KG1 (cell line): ENCODE results near the gene AP1M2.
"Not testable (repeated sequence)": the region's sequence is repeated elsewhere in the genome, so short reads cannot be mapped to it uniquely, and the experiment has no call there.

ENCODE experiments used
- DNase-seq: peaks from one replicate; lab custom pipeline; 2025; lab: John Stamatoyannopoulos, UW

The AP1M2 gene

DNA sequence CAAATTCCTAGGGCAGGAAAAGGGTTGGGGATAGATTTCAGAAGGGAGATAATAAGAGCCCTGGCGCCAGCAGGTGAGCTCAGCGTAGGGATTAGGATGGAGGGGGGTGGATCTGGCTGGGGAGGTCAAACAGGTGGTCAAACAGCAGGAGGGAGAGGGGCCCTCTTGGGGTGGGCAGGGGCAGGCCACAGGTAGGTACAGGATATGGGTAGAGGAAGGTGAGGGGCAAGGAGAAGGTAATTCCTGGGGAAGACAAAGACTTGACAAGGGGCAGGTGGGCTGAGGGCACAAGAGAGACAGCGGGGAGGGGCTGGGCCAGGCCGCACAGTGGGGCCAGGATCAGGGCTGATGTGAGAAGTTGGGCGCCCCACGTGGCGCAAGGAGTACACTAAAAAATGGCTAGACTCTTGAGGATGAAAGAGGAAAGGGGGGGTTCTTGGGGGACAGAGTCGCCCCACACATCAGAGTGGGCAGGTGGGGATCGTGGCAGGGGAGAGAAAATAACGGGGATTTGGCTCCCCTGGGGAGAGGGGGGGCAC is 22.0 kb downstream of the AP1M2 start:
- DNase-seq = peak; percentile 57

DNA sequence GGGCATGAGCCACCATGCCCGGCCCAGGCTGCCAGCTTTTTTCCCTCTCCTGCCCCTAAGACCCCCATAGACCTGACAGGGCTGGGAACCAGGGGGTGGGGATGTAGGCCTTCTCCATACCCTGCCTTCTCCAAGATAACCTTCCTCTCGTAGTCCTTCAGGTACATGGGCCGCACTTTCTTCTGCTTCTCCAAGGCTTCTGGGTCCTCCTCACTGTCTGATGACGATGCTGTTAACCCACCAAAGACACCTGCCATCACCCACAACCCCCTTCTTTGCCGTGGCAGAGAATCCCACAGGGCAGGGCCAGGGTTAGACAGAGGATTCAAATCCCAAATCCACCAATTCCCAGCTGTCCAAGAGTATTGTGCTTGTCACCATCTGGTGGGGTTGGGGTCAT is 24.5 kb downstream of the AP1M2 start:
- DNase-seq = no peak

DNA sequence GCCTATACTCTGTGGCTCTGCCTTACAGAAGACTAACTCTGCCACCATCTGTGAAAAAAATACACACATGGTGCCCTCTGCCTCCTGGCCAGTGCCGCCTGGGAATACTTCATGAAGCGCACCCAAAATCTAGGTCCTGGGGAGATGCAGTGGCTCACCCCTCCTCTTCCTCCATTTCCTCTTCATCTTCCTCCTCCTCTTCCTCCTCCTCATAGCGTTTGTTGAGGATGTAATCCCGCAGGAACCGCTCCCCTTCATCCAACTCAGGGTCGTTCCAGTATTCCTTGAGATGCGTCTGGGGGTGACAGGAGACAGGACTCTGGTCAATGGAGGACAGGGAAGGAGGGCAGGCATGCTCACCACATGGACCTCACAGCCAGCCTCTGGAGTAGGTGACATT is 27.0 kb downstream of the AP1M2 start:
- DNase-seq = no peak

DNA sequence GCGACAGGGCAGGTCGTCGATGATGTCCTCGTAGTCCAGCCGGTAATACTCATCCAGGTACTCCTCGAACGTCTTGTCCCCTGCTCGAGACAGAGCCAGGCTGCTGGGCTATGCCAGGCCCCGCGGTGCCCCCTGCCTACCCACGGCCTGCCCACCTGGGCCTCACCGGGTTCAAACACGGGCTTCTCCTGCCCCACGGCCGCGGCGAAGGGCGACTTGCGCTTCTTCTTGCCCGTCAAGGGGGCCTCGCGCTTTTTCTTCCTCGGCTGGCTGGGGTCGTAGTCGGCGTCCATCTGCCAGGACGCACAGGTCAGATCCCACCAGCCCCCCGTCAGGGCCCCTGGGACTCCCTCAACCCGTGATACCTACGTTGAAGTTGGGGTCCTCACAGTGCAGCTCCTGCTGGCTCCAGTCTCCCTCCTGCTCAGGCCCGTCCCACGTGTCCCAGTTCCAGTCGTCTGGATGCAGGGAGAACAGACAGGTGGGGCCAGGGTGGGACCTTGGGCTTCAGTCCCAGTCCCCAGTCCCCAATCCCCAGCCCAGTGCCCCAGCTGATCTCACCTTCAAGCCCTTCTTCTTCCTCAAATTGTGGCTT is 29.4 kb downstream of the AP1M2 start:
- no peak for DNase-seq

DNA sequence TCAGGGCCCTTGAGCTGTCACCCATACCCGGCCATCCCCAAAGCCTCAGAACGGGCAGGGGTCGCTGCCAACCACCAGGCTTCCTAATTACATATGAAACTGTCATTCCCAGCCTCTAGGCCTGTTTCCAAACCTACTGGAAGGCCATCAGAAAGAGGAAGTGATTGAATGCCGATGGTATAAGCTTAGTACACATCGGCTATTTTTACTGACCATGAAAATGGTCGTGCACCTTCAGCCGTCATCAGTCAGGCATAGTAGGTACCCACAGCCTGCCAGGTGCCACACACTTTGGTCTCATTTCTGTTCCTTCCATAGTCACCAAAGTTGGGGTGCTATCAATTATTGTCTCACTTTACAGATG is 31.5 kb downstream of the AP1M2 start:
- no peak for DNase-seq

DNA sequence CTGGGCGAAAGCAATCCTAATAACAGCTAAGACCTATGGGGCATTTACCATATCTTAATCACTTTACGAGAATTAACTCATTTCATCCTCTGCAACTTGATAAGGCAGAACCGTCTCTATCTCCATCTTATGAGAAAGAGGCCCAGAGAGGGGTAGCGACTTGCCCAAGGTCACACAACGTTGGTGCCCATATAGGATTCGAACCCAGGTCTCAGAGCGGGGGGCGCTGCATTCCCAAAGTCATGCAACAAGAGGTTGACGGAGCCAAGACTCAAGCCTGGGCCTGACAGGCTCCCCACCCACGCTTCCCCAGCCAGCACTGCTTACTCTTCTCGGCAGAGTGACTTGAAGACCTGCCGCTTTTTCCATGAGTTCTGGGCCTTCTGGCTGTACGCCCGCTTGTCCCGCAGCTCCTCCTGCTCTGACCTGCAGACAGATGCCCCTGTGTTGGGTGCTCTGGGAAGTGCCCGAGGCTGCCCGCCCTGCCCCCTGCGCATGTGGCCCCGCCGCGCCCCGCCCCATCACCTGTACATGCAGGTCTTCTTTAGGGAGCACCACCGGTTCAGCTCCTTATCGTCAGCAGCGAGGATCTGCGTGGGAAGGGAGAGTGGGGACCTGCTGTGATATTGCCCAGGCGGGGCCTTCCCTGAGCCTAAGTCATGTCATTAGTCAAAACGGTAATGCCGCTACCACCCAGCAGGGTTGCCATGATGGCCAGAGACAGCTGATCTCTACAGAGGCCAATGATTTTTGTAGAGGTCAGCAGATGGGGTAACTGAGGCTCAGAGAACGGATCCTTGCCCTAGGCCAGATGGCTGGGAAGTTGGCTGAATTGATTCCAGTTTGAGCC is 32.1 kb downstream of the AP1M2 start:
- no peak for DNase-seq

DNA sequence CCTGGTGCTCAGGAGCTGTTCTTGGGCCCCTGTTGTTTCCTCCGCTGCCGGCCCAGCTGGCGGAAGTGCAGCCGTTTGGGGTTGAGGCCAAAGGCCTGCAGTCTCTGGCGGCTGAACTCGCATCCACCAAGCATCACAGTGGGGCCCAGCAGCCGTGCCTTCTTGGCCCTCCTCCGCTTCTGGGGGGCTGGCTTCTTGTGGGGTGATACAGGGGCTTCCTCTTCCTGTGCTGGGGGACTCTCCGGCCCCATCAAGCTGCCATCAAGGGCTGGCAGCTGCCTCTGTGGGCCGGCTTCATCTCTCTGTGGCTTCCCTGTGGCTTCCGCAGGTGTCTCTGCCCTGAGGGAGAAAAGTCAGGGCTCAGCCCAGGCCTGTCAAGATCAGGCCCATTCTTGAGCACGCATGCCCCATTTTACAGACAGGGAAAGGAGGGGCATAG is 33.1 kb downstream of the AP1M2 start:
- peak; percentile 93 for DNase-seq

DNA sequence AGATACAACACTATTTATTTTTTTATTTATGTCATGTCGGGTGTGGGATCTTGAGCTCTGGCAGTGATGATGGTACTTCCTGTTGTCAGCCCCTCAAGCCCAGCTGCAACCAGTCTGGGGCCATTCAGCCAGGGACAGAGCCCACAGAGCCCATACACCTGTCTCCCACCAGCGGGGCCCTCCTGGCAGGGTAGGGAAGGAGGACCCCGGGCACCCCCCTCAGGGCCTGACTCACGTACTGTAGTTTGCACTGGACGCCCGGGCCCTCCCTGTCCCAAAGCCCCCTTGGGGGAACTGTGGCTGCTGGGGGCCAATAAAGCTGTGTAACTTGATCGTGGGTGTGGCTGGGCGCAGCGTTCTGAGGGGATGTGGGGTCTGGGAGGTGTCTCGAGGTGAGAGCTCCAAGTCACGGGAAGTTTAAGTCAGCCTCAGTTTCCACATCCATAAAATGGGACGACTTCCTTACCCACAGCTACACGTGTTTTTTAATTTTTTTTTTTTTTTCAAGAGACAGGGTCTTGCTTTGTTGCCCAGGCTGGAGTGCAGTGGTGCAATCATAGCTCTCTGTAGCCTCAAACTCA is 33.9 kb downstream of the AP1M2 start:
- no peak for DNase-seq

DNA sequence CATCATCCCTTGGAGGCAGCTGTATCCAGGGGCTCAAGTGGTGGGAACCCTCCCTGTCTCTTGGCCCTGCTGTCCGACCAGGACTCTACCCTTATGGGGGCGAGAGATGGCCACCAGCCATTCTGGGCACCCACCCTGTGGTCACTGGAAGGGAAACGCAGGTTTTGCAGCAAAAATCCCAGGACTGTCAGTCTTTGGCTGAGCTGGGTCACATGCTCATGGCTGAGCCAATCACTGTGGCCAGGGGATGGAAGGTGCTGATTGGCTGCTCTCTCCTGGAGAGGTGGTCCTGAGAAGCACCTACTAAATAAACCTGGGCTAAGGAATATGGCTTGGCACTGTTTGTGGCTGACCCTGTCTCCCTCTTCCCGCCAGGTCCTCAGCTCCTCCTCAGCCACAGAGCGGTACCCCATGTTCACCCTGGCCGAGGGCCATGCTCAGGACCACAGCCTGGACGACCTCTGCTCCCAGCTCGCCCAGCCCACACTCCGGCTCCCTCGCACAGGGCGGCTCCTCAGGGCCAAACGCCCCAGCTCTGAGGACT is 34.5 kb downstream of the AP1M2 start:
- DNase-seq = no peak

DNA sequence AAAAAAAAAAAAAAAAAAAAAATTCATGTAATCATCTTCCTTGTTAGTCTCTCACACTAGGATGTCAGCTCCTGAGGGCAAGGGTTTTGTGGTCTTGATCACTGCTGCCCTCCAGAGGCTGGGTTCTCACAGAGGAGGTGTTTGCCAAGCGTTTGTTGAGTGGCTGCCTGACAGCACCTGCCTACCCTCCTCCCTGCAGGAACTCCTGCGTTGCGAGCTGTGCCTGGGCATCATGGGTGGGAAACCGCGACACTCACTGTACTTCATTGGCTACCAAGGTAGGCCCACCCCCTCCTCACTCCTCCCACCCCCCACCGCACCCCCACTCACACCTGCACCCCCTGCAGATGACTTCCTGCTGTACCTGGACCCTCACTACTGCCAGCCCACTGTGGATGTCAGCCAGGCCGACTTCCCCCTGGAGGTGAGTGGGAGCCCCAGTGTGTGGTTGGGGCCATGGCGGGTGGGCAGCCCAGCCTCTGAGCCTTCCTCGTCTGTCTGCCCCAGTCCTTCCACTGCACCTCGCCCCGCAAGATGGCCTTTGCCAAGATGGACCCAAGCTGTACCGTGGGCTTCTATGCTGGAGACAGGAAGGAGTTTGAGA is 35.3 kb downstream of the AP1M2 start:
- peak; percentile 14 for DNase-seq

DNA sequence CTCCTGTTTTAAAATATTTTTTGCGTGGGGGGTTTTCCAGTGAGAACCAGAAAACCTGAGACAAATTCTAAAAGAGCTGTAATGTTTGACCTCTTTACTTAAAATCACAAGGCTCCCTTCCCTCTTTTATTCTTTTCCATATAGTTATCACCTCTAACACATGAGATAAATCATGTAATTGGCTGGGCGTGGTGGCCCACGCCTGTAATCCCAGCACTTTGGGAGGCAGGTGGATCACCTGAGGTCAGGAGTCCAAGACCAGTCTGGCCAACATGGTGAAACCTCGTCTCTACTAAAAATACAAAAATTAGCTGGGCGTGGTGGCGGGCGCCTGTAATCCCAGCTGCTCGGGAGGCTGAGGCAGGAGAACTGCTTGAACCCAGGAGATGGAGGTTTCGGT is 36.1 kb downstream of the AP1M2 start:
- not testable (repeated sequence) for DNase-seq

DNA sequence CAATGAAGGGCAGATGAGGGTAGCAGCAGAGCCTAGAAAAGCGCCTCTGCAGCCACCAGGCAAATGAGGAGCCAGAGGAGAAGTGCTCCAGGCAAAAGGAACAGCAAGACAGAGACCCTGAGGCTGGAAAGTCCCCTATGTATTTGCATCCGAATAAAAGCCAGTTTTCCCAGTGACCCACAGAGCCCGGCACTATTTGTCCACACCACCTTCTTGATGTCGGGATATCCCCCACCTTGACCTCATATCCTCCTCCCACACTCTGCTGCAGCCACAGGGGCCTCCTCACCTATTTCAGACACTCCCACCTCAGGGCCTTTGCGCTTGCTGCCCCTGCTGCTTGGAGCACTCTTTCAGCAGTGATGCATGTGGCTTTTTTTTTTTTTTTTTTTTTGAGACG is 36.8 kb downstream of the AP1M2 start:
- DNase-seq = no peak

DNA sequence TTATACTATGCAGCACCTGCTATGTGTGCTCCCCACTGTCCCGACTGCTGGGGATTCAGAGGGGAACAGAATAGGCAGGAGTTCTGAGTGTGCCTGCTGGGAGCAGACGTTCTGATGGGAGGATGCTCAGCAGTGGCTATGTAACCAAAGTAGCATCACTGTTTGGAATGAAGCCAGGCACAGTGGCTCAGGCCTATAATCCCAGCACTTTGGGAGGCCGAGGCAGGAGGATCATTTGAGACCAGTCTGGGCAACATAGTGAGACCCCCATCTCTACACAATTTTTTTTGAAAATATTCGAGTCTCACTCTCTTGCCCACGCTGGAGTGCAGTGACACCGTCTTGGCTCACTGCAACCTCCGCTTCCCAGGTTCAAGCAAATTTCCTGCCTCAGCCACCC is 37.4 kb downstream of the AP1M2 start:
- DNase-seq = no peak

DNA sequence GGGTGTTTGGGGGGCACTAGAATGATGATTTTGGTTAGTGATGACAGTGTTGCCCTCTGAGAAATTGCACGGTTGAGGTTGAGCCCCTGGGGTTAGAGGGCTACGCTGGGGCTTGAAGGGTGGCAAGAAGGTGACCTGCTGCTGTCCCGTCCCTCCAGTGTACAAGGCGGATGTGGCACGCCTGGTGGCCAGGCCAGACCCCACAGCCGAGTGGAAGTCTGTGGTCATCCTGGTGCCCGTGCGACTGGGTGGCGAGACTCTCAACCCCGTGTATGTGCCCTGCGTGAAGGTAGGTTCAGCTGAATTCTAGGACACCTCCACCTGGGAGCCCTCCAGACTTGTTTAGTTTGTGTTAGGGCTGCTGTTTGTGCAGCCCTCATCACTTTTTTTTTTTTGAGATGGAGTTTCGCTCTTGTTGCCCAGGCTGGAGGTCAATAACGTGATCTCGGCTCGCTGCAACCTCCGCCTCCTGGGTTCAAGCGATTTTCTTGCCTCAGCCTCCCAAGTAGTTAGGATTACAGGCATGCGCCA is 38.3 kb downstream of the AP1M2 start:
- DNase-seq = no peak

DNA sequence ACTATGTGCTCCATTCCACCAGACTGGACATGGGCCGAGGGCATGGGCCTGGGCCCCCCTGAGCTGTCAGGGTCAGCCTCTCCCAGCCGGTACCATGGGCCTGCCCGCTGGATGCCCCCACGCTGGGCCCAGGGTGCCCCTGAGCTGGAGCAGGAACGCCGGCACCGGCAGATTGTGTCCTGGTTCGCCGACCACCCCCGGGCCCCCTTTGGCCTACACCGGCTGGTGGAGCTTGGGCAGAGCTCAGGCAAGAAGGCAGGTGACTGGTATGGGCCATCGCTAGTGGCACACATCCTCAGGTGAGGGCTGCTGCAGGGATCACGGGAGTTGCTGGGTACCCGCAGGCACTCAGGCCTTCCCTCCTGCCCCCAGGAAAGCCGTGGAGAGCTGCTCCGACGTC is 40.3 kb downstream of the AP1M2 start:
- no peak for DNase-seq

DNA sequence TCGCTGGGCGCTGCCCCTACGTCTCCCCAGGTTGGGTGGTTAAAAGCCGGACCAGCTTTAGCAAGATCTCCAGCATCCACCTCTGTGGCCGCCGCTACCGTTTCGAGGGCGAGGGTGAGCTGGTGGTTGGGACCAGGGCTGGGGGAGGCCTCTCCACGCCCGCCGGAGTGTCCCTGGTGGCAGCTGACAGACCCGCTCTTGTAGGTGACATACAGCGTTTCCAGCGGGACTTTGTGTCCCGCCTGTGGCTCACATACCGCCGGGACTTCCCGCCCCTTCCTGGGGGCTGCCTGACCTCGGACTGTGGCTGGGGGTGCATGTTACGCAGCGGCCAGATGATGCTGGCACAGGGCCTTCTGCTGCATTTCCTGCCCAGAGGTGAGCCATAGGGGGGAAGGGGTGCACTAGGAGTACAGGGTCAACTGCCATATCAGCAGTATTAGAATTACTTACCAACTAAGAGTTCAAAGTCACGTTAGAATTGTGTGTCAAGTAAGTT is 42.3 kb downstream of the AP1M2 start:
- DNase-seq = no peak

DNA sequence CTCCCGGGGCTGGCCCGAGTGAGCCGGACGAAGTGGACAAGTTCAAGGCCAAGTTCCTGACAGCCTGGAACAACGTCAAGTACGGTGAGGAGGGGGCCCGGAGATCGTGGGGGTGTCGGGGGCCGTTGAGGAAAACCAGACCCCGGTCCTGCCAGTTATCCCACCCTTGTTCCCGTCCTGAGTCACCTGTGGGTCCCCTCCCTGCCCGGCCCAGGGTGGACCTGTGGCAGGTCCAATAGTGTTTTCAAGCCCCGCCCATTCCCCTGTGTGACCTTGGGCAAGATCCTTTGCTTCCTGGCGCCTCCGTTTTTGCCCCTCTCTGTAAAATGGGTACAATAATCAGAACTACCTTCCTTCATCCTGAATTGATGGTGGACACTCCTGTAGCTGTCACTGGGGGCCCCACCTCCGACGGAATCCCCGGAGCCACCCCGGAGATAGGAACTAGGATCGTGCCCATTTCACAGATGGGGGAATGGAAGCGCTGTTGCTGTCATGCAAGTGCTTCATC is 42.8 kb downstream of the AP1M2 start:
- DNase-seq = no peak

DNA sequence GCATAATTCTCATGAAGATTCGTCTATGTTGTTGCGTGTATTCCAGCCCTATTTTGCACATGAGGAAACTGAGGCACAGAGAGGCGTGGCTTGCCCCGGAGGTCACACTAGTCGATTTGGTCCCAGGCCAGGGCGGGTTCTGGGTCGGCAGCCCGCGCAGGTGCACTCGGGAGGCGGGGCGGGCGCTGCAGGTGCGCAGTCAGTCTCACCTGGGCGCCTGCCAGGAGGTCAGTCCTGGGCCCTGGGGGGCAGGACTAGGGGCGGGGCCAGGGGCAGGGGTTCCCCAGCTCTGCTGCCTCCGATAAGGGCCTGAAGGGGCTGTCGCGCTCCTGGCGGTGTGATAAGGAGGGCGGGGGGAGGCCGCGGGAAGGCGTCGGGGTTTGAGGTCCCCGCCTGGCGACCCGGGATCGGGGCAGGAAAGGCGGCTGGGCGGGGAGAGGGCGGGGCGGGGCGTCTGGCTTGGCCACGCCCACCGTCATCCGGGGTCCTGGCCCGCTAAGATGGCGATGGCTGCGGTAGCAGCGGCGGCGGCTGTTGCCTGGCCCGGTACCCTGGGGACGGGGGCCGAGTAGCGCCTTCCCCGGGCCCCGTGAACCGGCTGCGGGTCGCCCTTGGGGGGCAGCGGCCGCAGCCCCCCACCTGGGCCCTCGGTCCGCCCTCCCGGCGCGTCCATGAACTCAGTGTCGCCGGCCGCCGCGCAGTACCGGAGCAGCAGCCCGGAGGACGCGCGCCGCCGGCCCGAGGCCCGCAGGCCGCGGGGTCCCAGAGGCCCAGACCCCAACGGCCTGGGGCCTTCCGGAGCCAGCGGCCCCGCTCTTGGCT is 43.5 kb downstream of the AP1M2 start, which contains the start of gene ATG4D:
TSS of gene ATG4D (plus strand) at position 485 of the 822 bp plus-strand sequence. CDS start at position 672, 187 bp downstream.
- DNase-seq = peak; percentile 65

DNA sequence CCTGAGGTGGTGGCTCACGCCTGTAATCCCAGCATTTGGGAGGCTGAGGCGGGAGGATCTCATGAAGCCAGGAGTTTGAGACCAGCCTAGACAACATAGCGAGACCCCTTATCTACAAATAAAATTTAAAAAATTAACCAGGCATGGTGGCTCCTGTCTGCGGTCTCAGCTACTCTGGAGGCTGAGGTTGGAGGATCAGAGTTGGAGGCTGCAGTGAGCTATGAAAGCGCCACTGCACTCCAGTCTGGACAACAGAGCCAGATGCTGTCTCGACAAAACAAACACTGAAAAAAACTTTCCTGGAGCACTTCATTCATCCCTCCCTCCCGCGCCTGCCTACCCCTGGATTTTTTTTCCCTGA is 44.1 kb downstream of the AP1M2 start:
- no peak for DNase-seq

DNA sequence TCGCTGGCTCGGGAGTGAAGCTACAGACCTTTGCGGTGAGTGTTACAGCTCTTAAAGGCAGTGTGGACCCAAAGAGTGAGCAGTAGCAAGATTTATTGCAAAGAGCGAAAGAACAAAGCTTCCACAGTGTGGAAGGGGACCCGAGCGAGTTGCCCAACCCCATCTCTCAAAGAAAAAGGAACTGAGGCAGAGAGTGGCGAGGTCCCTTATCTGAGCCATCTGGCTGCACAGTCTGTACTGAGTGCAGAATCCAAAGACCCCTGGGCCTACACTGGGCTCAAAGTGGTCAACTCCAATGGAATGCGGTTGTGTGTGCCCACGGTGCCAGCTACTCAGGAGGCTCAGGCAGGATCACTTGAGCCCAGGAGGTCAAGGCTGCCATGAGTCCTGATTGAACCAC is 48.1 kb downstream of the AP1M2 start:
- DNase-seq = not testable (repeated sequence)
